ENCODE results near the gene PTPRH.

Gene PTPRH

GRCh38 chr19:55132453-55133129, 76.7 kb downstream of the PTPRH start:
- no peak for DNase-seq (ENCODE audit: low read depth)

- no peak for DNase-seq (ENCODE audit: low read depth)
Measured at GRCh38 chr19:55131421-55131820, 77.9 kb downstream of the PTPRH start.

All from T follicular helper cell (primary cell).